Measurements from ENCODE around the gene JAKMIP3.

- no peak for TF ChIP-seq CTCF (IDR thresholded peaks at IDR 0.05; ENCODE audit: low read depth, low read length)
- no peak for TF ChIP-seq EZH2phosphoT487 (IDR thresholded peaks at IDR 0.05; ENCODE audit: low read depth)
These were observed 31.2 kb downstream of the JAKMIP3 start for GRCh38 chr10:132096863-132097478.
